GM20000 (cell line): ENCODE data around the gene IL1RL1.
"Not testable (repeated sequence)": the region's sequence is repeated elsewhere in the genome, so short reads cannot be mapped to it uniquely, and the experiment has no call there.

Experiments
- DNase-seq: peaks from one replicate; pipeline ENCODE4 v3.0.0; 2012; ENCODE audit warnings: low spot score
- CTCF ChIP-seq: IDR thresholded peaks from 2 replicates; pipeline ENCODE4 v1.5.1; 2012; ENCODE audit warnings: mild to moderate bottlenecking, control low read depth; ENCODE audit errors: extremely low read depth, missing control alignments

Gene IL1RL1

GRCh38 chr2:102317715-102318114 lies 6.4 kb downstream of the IL1RL1 start:
- DNase-seq = no peak
- no peak for TF ChIP-seq CTCF

GRCh38 chr2:102318437-102318836 lies 7.1 kb downstream of the IL1RL1 start:
- TF ChIP-seq CTCF = no peak

DNA sequence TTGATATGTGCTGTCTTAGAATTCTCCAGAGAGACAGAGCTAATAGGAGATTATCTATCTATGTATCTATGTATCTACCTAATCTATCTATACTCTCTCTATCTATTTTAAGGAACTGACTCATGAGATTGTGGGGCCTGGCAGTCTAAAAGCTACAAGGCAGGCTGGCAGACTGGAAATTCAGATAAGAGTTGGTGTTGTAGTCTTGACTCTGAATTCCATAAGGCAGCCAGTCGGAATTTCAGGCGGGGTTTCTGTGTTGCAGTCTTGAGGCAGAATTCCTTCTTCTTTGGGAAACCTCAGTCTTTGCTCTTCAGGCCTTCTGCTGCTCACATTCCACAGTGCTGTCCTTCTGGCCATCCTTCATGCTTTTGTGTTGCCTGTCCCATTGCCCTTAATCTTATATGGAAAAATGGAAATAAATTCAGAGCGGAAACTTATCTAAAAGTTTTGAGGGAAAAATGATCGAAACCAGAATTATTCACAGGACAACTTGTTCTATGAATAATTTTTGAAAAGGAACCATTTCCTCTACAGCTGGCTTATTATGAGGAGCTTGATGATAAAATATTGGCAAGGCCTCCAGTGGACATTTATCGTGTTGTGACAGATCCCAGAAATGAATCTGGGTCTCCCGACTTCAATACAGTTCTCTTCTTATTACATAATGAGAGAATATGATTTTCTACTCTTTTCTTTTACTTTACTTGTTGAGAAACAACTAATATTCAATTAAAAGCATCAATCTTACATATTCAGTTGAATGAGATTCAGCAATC lies 10.8 kb downstream of the IL1RL1 start:
- no peak for DNase-seq
- no peak for TF ChIP-seq CTCF

More at GRCh38 chr2:102318437-102318836, 7.1 kb downstream of the IL1RL1 start:
- DNase-seq = no peak

DNA sequence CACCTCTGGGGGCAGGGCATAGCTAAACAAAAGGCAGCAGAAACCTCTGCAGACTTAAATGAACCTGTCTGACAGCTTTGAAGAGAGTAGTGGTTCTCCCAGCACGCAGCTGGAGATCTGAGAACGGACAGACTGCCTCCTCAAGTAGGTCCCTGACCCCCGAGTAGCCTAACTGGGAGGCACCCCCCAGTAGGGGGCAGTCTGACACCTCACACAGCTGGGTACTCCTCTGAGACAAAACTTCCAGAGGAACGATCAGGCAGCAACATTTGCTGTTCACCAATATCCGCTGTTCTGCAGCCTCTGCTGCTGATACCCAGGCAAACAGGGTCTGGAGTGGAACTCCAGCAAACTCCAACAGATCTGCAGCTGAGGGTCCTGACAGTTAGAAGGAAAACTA lies 13.6 kb downstream of the IL1RL1 start:
- not testable (repeated sequence) for DNase-seq

- no peak for TF ChIP-seq CTCF
- DNase-seq = no peak
These were observed 20.1 kb downstream of the IL1RL1 start for GRCh38 chr2:102331311-102331980.

DNA sequence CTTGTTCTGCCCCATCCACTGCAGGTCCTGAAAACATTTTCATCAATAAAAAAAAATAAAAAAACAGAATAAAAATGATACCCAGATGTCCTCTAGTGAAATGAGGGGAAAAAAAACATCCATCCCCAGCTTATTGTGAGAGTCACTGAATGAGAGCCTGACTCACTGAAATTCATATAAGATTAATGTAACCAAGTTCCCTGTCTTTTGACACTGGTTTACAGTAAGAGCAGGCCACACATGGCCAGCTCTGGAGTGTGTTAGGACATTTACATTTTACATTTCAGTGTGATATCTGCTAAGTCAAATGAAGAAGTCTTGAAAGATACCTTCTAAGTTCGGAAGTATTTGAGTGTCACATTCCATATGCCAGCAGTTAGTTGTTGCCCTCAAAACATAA lies 23.1 kb downstream of the IL1RL1 start:
- no peak for DNase-seq
- no peak for TF ChIP-seq CTCF

DNA sequence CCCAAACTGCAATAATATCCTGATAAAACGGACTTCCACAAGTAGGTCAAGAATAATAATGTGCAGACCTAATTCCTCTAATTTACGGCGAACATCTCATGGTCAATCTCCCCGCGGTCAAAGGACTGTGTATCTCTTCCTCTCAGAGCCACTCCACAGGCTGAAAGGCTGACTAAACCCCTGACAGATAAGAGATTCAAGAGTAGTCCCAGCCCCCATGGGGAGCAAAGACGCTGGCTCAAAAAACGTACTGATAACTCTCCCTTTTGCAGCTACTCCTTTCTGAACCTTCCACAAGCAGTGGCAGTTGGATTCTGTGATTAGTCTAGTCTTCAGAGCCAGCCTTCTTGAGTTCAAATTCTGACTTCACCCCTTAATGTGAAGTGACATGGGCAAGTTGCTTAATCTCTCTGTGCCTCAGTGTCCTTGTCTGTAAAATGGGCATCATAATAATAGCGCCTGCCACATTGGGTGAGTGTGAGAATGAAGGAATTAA lies 24.6 kb downstream of the IL1RL1 start:
- no peak for DNase-seq
- no peak for TF ChIP-seq CTCF
